ENCODE data around the gene THAP5.
A peak's percentile ranks its signal among the peaks of the same experiment; 100 is the strongest.

Gene THAP5, protein sequence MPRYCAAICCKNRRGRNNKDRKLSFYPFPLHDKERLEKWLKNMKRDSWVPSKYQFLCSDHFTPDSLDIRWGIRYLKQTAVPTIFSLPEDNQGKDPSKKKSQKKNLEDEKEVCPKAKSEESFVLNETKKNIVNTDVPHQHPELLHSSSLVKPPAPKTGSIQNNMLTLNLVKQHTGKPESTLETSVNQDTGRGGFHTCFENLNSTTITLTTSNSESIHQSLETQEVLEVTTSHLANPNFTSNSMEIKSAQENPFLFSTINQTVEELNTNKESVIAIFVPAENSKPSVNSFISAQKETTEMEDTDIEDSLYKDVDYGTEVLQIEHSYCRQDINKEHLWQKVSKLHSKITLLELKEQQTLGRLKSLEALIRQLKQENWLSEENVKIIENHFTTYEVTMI

DNA sequence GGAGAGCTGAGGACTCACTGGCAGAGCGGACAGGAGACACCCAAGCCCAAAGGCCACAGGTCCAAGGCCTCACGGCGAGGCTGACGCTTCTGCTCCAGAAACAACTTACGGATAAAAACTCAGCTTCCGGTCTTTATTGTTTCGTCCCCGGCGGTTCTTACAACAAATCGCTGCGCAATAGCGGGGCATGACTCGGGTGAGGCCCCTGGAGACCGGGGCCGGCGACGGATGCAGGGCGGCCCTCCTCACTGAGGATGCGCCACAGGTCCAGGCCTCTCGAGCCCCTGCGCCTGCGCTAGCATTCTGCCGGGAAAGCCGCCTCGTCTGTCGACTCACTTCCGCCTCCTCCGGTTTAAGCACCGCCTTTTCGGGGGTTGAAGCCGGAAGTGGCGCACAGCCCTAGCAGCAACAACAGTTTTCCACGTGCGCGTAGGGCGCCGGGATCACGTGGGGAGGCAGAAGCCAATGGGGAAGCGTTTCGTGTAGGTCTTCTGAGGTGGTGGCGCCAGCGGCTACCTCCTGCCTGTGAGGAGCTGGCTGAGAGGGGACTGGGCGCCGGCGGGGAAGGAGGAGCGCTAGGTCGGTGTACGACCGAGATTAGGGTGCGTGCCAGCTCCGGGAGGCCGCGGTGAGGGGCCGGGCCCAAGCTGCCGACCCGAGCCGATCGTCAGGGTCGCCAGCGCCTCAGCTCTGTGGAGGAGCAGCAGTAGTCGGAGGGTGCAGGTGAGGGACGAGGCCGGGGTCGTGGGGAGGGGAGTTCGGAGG is at the start of gene THAP5, which contains the start of gene DNAJB9:
Gene THAP5, minus strand, starts transcription at position 326 of the 765 bp plus-strand sequence. Its CDS starts 137 bp downstream, at position 189.
Gene DNAJB9, plus strand, starts transcription at position 494 of the 765 bp plus-strand sequence. CDS start 1,853 bp downstream, outside the sequence.
- peak; percentile 99 for DNase-seq (ENCODE audit: low read depth)

DNA sequence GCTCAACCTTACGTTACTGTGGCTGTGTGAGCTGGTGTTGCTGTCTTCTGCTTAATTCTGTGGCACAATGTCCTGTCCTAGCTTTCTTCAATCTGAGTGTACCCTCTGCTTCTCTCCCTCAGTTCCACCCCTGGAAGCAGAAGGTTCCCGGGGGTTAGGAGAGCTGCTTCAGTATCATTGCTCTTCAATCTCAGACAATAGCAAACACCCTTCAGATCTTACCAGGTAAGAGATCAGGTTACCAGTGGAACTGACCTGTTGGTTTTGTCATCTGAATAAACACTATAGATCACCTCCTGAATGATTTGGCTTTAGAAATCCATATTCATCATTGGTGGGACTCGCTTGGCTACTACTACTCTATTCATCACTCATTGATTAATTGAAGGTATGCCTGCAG is 48.5 kb upstream of the THAP5 start:
- no peak for DNase-seq (ENCODE audit: low read depth)

DNA sequence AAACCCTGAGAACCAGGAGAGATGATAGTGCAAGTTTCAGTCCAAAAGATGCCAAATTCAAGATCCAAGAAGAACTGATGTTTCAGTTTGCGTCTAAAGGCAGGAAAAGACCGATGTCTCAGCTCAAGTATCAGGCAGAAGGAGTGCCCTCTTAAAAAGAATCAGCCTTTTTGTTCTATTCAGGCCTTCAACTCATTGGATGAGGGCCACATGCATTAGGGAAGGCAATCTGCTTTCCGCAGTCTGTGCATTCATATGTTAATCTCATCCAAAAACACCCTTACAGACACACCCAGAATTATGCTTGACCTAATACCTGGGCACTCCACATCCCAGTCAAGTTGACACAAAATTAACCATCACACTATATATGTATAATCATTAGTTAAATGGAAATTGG is 45.4 kb upstream of the THAP5 start:
- DNase-seq (ENCODE audit: low read depth): no peak

DNA sequence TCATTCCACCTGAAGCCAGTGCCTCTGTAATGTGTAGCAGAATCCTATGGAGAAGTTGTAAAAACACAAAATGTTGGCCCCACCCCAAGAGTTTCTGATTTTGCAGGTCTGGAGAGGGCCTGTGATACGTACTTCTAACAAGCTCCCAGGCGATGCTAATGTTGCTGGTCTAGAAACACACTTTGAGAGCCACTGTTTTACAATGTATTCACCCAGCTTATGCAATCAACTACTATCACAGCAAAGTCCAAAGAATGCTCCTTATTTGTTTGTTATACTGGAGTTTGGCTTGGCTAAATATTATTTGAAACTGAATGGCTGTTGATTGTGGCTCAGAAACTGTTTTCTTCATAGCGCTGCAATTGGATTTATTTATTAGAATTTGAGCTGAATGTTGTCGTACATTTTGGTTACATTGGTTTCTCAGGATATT is 44.5 kb upstream of the THAP5 start:
- DNase-seq (ENCODE audit: low read depth): no peak

DNA sequence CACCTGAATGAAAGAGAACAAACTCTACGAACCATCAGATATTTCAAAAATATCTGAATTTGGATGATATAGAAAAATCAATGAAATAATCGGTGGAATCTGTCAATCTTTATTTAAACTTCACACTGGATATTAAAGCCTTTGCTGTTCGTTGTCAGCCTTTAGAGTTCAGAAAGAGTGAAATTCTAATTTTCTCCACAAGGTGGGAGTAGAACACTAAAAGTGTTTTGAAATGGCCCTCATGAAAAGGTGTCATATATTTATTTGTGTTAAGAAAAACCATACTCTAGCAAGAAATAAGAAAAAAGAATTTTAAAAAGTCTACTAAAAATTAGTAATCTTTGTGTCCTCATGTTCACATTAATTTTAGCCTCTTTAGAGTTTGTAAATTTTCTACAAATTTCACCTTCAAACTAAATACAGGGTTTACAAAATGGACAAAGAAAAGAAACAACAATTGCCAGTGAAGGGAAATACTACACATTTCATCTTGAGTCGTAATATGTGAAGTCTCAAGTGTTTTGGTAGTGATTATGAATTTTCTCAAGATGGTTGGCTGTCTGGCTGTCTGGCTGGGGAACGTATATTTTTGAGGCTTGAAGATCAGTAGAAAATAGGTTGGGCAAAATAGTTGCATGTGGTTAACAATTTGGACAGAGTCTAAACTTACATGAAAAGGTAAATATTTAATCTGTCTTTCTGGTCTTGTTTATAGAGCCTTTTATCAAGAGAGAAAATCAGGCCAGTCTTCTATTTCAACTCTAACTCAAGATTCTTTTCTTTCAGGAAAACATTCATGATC is 43.8 kb upstream of the THAP5 start:
- DNase-seq (ENCODE audit: low read depth): no peak

DNA sequence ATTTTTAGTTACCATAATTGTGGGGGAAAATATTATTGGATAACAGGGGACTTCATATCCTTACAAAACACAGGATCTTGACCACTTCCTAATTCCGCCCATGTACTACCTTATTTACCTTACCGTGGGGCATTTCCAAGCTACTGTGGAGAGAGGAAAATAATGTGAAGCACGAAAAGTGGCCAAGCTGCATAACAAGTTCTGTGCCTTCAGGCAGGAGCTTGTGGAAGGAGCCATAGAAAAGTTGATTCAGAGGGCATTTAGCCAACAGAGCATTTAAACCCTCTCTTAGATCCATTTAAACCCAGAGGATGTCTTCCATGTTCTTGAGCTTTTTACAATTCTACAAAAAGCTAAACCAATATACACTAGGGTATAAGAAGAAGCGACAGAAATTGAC is 41.8 kb upstream of the THAP5 start:
- DNase-seq (ENCODE audit: low read depth): no peak

DNA sequence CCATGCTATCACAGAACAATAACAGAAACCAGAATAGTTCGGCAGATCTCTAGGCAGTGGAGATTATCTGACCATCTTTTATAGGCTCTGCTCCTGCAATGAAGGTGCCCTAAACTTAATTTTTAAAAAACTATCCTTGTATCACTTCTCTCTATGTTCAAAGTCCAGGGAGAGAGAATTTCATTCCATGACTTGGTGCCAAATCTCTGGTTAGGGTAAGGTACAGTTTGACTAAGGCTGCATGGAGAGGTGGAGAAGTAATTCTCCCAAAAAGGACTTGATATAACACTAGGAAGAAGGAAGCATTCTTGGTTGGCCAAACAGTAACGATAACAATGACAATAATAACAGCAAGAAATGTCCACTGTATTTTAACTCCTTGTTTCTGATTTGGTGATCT is 40.1 kb upstream of the THAP5 start:
- DNase-seq (ENCODE audit: low read depth): no peak

DNA sequence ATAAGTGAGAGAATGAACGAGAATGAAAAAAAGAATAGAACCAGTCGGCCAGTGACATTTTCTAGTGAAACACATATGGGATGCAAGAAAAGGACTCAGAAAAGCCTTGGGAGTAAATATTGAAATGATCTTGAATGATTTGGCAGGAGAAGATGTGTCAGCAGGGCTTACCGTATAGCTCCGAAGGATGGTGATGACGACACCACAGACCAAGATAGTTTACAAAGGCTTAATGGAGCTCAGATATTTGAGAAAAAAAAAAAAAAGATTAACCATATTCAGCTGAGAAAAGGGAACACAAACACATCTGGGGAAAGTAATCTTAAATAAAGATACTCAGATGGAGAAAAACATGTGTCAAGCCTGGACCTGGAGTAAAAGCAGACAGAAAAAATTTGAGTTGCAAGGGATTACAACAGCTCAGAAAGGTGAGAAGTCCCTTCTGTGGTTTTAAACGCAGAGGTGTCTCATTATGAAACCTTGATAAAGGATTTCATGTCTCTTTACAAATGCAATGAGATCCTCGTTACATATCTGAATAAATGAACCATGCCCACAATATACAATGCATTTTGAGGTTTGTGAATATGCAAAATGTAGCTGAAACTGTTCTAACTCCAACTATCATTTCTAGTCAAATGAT is 36.2 kb upstream of the THAP5 start:
- no peak for DNase-seq (ENCODE audit: low read depth)

DNA sequence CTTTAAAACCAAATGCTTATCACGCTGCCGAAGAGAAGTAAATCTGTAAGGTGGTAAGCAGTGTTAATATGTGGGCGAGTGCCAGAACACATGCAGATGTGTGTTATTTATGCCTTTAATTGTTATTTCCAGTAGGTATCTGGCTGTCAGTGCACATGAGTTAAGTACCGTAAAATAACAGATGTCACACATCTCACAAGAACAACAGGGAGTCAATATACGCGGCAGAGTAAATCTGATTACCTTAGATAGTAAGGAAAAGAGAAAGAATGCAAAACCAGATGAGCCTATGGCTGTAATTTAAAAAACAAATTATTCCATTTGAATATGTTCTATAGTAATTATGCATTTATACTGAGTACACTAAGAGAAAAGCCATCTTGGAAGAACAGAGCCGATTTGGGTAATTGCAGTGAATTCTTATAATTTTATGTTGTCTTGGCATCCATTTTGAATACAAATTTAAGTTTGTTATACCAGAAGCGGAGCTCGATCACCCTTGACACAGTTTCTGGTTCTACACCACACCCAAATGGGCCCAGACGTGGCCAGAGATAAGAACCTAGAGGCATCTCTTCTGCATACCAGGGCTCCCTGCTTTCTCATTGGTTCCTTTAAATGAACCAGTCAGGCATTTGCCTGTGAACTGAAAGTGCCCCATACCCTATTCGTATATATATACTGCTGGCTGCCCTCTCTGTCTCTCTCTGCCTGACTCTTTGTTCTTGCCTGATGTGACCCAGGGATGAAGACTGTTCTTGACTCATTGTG is 35.0 kb upstream of the THAP5 start:
- no peak for DNase-seq (ENCODE audit: low read depth)

DNA sequence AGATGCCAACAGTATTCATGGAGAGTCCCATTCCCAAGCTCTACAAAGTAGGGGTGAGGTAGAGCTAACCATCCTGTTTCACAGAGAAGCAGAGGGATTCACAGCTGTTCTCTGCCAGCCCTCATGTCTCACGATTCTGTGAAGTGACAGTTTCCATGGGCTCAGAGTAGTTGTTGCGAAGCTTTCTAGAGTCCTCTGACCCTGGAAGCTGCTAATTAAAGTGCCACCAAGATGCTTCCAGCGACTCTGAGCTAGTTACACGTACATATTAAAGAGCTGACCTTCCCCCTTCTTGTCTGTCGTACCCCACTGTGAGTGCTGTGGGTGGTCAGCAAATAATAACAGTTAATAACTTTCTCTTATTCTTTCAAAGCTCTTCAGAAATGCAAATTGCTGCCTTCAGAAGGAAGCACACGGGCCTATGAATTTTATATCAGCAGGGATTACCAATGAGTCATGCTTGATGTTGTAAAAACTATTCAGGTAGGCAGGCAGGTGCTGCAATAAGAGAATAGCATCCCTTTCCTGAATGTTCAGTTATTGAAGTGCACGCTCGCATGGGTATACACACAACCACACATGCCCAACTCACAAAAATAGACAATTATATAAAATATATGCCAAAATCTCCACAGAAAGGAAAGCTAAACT is 34.3 kb upstream of the THAP5 start:
- no peak for DNase-seq (ENCODE audit: low read depth)

DNA sequence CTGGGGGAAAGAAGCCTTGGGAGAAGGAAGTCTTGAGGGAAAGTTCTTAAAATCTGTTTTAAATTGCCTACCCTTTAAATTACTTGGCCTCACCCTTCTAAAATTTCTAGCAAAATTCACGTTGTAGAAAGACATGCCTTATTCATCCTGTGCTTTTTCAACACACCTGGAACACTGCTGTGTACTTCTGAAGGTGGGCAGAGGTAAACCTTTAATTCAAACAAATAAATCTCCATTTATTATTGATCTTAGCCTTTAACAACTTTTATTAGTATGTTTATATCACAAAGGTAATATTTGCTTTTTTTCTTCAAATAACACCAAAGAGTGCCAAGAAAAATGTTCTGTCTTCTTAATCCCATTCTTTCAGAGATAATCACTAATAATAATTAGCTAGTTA is 30.9 kb upstream of the THAP5 start:
- no peak for DNase-seq (ENCODE audit: low read depth)

DNA sequence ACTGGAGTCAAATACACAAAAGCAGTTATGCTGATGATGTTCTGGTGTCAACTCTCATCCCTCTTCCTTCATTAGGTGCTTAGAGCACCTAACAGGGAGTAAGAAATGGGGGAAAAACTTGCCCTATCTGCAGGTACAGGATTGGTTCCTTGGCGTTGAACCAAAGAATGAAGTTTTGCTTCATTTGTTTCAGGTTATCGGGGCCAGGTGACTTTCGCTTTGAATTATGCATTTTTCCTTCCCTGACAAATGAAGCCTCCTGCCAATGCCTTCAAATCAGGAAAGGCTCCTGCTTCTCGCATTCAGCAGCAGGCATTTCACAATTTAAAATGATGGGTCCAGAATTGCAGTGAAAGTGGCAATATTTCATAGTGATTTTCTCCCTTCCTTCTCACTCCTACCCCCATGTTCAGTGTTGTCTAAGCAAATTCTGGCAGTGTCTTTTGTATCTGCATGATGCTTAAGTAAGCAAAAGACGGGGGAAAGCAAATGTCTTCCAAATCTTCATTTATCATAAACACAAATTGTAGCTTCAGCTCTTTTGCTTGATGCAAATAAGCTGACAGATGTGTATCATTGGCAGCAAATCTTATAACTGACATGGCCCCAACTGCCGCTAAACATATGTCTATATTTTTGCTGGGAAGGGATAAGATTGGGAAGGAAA is 29.5 kb upstream of the THAP5 start:
- no peak for DNase-seq (ENCODE audit: low read depth)

DNA sequence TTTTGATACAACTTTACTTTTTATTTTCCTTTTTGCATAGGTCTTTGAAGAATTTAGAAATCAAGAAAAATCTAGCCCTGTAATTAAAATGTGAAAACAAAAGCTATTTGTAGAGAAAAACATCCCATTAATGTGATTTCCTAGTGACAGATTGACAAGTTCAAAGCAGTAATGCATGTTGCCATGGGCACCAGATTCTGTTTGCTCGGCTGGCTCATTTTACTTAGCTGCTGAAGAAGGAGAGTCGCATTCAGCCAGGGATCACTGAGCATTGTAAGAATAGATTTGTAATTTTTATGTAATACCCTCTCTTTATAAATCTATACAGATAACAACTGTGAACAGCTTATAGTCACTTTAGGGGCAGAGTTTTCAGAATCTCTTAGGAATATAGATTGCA is 28.6 kb upstream of the THAP5 start:
- no peak for DNase-seq (ENCODE audit: low read depth)

DNA sequence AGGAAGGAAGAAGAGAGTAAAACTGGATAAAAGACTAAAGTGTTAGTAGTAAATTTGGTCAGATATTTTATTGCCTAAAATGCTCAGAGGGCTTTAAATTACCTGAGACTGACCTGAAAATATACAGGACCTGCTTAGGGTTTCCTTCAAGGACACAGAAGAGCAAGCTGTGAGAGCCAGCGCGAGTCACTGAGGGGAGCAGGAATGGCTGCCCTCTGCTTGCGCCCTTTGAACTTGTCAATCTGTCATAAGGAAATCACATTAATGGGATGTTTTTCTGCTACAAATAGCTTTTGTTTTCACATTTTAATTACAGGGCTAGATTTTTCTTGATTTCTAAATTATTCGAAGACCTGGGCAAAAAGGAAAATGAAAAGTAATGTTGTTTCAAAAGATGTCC is 27.1 kb upstream of the THAP5 start:
- no peak for DNase-seq (ENCODE audit: low read depth)

DNA sequence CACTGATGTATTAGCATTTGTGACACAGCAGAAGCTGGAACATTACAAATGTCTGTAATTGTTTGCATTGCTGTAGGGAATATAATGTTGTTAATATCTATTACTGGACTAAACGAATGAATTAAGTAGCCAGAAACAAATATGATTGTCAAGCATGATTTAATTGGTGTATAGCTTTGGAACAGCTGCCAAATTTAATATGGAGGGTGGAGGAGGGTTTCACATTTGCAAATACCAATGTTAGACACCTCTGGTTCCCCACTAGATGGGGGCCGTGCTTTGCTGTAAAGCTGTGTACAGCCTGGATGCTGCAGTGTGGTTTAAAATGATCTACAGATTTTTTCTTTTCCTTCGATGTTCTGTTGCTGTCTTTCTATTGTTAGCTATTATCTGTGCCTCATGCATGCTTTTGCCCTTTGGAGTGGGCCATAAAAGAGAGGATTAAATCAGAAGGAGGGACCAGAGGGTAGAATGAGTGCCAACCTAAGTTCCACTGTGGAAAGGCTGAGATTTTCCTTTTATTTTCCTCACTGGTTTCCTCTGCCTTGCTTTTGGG is 23.2 kb upstream of the THAP5 start:
- no peak for DNase-seq (ENCODE audit: low read depth)

DNA sequence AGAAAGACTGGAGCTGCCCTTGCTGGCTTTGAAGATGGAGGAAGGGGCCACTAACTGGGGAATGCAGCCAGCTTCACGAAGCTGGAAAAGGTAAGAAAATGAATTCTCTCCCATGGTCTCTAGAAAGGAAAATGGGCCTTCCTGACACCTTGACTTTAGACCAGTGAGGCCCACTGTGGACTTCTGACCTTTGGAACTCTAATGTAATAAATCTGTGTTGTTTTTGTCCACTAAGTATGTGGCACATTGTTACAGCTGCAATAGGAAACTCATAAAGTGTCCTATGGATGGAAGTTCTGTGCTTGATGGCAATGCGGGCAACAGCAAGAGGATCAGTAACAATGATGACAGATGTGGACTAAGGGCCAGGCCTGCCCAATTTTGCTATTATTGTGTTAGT is 21.1 kb upstream of the THAP5 start:
- no peak for DNase-seq (ENCODE audit: low read depth)

DNA sequence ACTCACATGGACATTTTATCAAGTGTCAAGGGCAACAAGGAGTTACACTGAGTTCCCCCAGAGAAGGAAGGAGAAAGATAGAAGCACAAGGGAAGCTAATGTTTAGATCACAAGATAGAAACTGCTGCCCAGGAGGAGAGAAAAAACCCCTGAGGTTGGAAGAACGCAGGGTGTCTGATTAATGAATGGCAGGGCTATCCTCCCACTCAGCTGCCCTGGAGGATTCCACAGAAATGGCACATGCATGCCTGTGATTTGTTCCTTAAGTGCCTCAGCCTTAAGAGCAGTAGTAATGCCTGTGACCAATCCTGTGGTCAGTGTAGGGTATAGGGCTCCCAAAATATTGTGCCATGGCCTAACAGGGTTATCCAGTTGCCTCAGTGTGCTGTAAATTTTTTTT is 20.4 kb upstream of the THAP5 start:
- no peak for DNase-seq (ENCODE audit: low read depth)

DNA sequence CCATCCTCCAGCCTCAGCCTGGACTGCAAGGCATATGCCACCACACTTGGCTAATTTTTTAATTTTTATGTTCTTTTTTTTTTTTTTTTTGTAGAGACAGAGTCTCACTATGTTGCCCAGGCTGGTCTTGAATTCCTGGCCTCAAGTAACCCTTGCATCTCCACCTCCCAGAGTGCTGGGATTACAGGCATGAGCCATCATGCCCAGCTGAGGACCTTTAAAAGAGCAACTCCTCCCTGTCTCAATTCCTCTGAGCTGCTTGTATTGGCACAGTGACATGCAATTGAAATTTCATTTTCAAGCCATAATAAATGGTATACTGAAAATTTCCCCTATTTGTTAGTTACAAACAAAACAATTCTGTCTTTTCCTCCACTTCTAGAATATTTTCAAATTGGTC is 19.7 kb upstream of the THAP5 start:
- no peak for DNase-seq (ENCODE audit: low read depth)

DNA sequence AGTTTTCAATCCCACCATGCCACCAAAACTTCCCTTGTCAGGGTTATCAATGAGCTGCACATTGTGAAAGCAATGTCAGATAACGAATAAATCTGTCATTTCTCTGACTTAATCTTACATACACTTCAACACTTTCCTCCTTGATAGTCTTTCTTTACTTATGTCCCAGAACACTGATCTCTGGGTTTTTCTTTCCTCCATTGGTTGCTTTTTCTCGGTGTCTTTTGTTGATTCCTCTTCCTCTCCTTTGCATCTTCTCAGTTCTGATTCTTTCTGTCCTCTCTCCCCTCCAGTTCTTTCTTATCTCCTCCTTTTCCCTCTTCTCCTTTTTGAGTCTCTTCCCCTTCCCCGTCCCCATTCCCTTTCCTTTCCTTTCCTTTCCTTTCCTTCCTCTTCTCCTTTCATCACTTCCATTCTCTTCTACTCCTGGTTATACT is 16.8 kb upstream of the THAP5 start:
- DNase-seq (ENCODE audit: low read depth): no peak

DNA sequence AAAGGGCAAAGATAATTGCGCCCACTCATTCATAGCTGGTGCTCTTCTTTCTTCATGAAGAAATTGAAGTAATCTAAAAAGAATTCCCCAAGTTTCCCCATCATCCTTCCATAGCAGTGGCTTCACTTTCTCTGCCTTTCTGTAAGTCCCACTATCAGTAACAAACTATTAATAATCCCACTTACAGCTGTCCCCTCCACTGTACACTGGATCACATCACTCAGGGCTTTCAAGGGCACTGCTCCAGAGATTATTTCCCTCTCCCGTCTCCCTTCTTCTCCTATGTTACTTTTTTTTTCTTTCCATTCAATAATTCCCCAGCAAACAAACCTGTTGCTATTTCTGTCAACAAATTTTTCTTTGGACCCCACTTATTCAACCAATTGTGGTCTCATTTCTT is 16.3 kb upstream of the THAP5 start:
- DNase-seq (ENCODE audit: low read depth): no peak

All from activated gamma-delta T cell treated with anti-CD3 and anti-CD28 coated beads, Interleukin-2, amount 50 U/mL, for 16 hours (primary cell).